Testis (tissue), 3 donors: Measurements from ENCODE around the gene TLCD3A. TPM values are rescaled to one million over a fixed set of nuclear protein-coding genes. Genes with fewer than 3 reads are reported as not detected.
A peak's percentile ranks its signal among the peaks of the same experiment; 100 is the strongest.
"Not testable (repeated sequence)": the region's sequence is repeated elsewhere in the genome, so short reads cannot be mapped to it uniquely, and the experiment has no call there.

Experiments
- DNase-seq: peaks from one replicate; pipeline ENCODE4 v3.0.0-alpha.2; 2019
- H3K27ac ChIP-seq, 2 donors: fragments of 200-600 bp; sonication (generic); one replicate each; pipeline ENCODE4 v1.5.1; 2019
- H3K27me3 ChIP-seq: fragments of 200-600 bp; sonication (generic); one replicate; pipeline ENCODE4 v1.5.1; 2019
- H3K36me3 ChIP-seq: fragments of 200-600 bp; sonication (generic); one replicate; pipeline ENCODE4 v1.5.1; 2017; ENCODE audit warnings: low read depth; ENCODE audit errors: missing control alignments
- H3K4me1 ChIP-seq: fragments of 200-600 bp; sonication (generic); one replicate; pipeline ENCODE4 v1.5.1; 2019
- H3K4me3 ChIP-seq, 2 donors: fragments of 200-600 bp; sonication (generic); one replicate each; pipeline ENCODE4 v1.5.1; 2017 to 2019
- H3K9me3 ChIP-seq: fragments of 200-600 bp; sonication (generic); one replicate; pipeline ENCODE4 v1.5.1; 2017
- CTCF ChIP-seq, 3 experiments: fragments of 450-650 bp in 2 of 3; fragments of 200-600 bp in 1 of 3; sonication (generic) in 1 of 3; IDR thresholded peaks; one replicate each; pipeline ENCODE4 v1.5.1; 2016 to 2019; ENCODE audit warnings: antibody characterized with exemption in 3 of 3, mild to moderate bottlenecking in 2 of 3, moderate library complexity in 1 of 3
- POLR2A ChIP-seq: fragments of 450-650 bp; IDR thresholded peaks from one replicate; pipeline ENCODE4 v1.6.1; 2017; ENCODE audit warnings: antibody characterized with exemption, mild to moderate bottlenecking, moderate library complexity
- WGBS, 2 donors: methylation state at CpG; one replicate each; pipeline ENCODE4 v1.1.5; 2018; 5-methylcytosine and 5-hydroxymethylcytosine counted together
- intact Hi-C: fragments of 100-400 bp; cut with DNase I; formaldehyde crosslinking; loops from one replicate; pipeline ENCODE4 v1.15.1; 2023; ENCODE audit warnings: low total_unique reads
- polyA plus RNA-seq: library from polyadenylated mRNA; stranded (reverse); fragments of 350-450 nt; fragmentation: Illumina TruSeq; extraction: RNeasy Lipid Tissue Mini Kit (QIAGEN cat#74804); gene quantifications from one replicate; pipeline ENCODE4 v1.2.3, GENCODE V29; 2014; ENCODE audit warnings: low read depth, low replicate concordance; ENCODE audit not compliant: insufficient read depth
- total RNA-seq, 2 donors: library from RNA; depleted of rRNA; stranded (reverse); fragments of >200 nt; gene quantifications; one replicate each; pipeline ENCODE4 v1.2.3, GENCODE V29; 2016

The TLCD3A gene
- total and polyA plus RNA-seq, 3 donors from 2014 or later, result 5.8 to 20.9 (median 14.8) TPM

DNA sequence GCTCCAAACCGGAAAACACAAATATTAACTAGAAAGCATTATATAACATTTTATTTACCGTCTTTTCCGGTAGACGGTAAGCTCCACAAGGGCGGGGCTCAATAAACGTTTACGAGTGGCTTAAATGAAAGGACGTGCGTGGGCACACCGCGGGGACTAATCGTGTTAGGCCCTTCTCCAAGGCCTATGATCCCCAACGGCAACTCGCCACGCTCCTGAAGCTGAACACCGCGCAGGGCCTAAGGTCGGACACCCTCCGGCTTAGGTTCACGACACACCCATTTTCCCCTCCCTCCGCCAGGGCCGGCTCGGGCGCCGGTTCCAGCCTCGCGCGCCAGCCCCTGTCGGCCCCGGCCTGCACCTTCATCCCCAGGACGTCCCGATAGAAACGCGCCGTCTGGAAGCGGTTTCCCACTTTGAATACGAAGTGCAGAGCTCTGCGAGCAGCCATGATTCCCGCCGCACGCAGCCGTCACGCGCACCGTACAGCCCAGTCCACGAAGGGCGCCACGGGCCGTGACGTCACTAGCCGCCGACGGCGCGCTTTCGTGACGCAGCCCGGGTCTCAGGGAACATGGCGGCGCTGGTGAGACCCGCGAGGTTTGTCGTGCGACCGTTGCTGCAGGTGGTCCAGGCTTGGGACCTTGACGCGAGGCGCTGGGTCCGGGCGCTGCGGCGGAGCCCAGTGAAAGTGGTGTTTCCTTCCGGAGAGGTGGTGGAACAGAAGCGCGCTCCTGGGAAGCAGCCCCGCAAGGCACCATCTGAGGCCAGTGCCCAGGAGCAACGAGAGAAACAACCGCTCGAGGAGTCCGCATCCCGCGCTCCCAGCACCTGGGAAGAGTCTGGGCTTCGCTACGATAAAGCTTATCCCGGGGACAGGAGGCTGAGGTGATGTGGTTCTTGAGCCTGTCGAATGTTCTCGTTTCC is 49.7 kb downstream of the TLCD3A start, which contains the start of the genes GLOD4 and MRM3:
TSS of gene GLOD4 (minus strand) at position 476 of the 927 bp plus-strand sequence. CDS start at position 451, 25 bp downstream.
TSS of gene MRM3 (plus strand) at position 549 of the 927 bp plus-strand sequence. CDS start at position 575, 26 bp downstream.
- TF ChIP-seq POLR2A (no peak), CTCF (IDR thresholded peaks at IDR 0.05) (peak in 2 of 3 experiments; percentile 46 to 65)
- no peaks in the 10 kb centered on the region for H3K4me1 ChIP-seq
- H3K27me3 ChIP-seq, result no peaks in the 10 kb centered on the region
- peak within 1 kb of the TSS; percentile 84 for H3K4me3 ChIP-seq
- 0 to 1% methylated on average over 35 to 87 of the region's 87 CpGs for whole genome bisulfite sequencing, 2 donors
- H3K9me3 ChIP-seq, result no peaks in the 10 kb centered on the region
- no peaks in the 10 kb centered on the region for H3K36me3 ChIP-seq
- peak; percentile 96 for DNase-seq
- intact Hi-C loops, result no loop called here
- peak within 1 kb of the TSS; percentile 83 to 84 for H3K27ac ChIP-seq

GRCh38 chr17:784143-784542 is 51.7 kb downstream of the TLCD3A start:
- no peaks in the 10 kb centered on the region for H3K27me3 ChIP-seq
- no peaks in the 10 kb centered on the region for H3K4me1 ChIP-seq
- 68 to 77% methylated on average over 3 of the region's 3 CpGs for WGBS, 2 donors
- H3K9me3 ChIP-seq, result no peaks in the 10 kb centered on the region
- intact Hi-C loops, result no loop called here
- H3K36me3 ChIP-seq, result no peaks in the 10 kb centered on the region
- TF ChIP-seq POLR2A (no peak), CTCF (IDR thresholded peaks at IDR 0.05) (no peak)
- no peak overlapping the region for H3K27ac ChIP-seq
- no peak overlapping the region for H3K4me3 ChIP-seq
- DNase-seq, result no peak

DNA sequence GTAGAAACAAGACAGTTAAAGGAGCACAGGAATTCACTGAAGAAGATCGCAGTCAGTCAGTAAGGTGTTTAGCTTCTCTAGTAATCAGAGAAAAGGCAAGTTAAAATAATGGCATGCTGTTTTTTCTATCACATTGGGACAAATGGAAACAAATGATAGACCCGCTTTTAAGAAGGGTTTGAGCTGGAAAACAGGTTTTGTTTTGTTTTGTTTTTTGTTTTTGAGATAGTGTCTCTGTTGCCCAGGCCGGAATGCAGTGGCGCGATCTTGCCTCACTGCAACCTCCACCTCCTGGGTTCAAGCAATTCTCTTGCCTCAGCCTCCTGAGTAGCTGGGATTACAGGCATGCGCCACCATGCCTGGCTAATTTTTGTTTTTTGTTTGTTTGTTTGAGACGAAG is 53.5 kb downstream of the TLCD3A start:
- H3K4me1 ChIP-seq, result not testable (repeated sequence)
- 89 to 92% methylated on average over 7 of the region's 7 CpGs for WGBS, 2 donors

DNA sequence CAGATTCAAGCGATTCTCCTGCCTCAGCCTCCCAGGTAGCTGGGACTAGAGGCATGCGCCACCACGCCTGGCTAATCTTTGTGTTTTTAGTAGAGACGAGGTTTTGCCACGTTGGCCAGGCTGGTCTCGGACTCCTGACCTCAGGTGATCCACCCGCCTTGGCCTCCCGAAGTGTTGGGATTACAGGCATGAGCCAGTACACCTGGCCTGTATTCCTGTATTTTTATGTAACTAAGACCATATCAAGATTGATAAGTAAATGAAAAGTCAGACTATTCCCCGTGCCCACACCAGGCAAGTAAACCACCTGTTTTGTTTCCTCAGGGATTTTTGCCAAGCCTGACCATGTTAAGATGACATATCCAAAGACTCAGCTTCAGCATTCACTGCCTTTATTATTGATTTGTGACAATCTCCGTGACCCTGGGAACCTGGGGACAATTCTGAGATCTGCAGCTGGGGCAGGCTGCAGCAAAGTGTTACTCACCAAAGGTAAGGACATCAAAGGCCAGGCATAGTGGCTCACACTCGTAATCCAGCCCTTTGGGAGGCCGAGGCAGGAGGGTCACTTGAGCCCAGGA is 55.3 kb downstream of the TLCD3A start:
- WGBS, 2 donors, result 91 to 94% methylated on average over 12 of the region's 12 CpGs
- no peaks in the 10 kb centered on the region for H3K27me3 ChIP-seq
- no peak for DNase-seq

More for the DNA sequence above, 53.5 kb downstream of the TLCD3A start:
- H3K27ac ChIP-seq, DNase-seq, H3K27me3 ChIP-seq, H3K9me3 ChIP-seq, intact Hi-C loops, H3K36me3 ChIP-seq, H3K4me3 ChIP-seq: not testable (repeated sequence)

More for the DNA sequence above, 55.3 kb downstream of the TLCD3A start:
- no peak overlapping the region for H3K4me3 ChIP-seq
- no peak for TF ChIP-seq POLR2A
- no peak for TF ChIP-seq CTCF (IDR thresholded peaks at IDR 0.05)
- H3K4me1 ChIP-seq, result no peaks in the 10 kb centered on the region
- intact Hi-C loops, result no loop called here
- no peaks in the 10 kb centered on the region for H3K36me3 ChIP-seq
- H3K9me3 ChIP-seq, result no peaks in the 10 kb centered on the region
- H3K27ac ChIP-seq, result no peak overlapping the region
